Raji (cell line): Measurements from ENCODE around the gene IRAK3.
A peak's percentile ranks its signal among the peaks of the same experiment; 100 is the strongest.

Experiments
- POLR2A ChIP-seq: IDR thresholded peaks from 2 replicates; pipeline ENCODE4 v1.6.1; 2011; ENCODE audit warnings: low read depth, low read length, control low read depth; ENCODE audit not compliant: insufficient read depth

The IRAK3 gene

DNA sequence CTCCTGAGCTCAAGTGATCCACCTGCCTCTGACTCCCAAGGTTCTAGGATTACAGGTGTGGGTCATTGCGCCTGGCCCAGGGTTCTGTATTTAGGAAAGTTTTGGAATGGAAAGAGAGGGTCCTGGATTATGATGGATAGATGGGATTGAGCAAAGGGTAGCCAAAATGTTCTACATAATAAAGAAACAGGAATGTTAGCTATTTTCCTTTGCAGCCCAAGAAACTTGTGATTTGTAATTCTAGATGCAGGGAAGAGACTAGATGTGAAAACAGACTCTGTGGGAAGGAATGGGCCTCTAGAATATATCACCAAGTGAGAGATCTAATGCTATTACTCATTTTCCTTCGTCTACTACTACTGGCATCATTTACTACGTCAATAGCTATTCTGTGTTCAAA lies 83.6 kb downstream of the IRAK3 start:
- TF ChIP-seq POLR2A: no peak

- TF ChIP-seq POLR2A: no peak
These were observed 84.1 kb downstream of the IRAK3 start for GRCh38 chr12:66273147-66273546.

GRCh38 chr12:66275040-66275439 lies 86.0 kb downstream of the IRAK3 start:
- TF ChIP-seq POLR2A: no peak

- no peak for TF ChIP-seq POLR2A
These were observed 90.2 kb downstream of the IRAK3 start for GRCh38 chr12:66279123-66279712.

DNA sequence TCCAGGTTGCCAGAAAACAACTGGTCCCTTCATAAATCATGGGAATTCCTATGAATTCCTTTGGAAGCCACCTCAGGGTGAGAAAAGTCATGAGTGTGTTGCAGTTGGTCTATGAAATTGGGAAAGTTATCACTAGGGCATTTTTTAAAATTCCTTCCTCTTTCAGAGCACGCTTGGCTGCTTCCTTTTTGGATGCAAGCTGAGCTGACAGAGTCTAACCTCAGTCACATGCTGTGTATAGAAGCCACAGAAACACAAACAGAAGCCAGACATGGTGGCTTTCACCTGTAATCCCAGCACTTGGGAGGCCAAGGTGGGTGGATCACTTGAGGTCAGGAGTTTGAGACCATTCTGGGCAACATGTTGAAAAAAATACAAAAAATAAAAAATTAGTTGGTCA lies 91.5 kb downstream of the IRAK3 start:
- TF ChIP-seq POLR2A: no peak

DNA sequence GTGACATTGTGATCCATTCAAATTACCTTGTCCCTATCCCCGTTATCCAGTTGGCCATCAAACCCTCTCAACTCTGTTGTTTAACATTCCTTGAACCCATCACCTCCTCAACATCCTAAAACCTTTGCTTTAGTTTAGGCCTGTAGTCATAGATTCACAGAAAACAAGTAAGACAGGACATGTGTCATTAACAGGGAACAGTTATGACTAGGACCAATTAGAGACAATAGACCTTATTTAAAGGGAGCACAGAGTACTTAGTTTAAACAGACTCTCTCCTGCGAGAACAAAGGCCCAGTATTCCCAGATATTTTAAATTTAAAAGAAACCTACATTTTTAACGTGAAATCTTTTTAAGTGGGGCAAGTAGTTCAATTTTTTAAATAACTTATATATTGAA lies 93.2 kb downstream of the IRAK3 start:
- TF ChIP-seq POLR2A: no peak

- TF ChIP-seq POLR2A: no peak
These were observed 98.3 kb downstream of the IRAK3 start for GRCh38 chr12:66287275-66287674.

- TF ChIP-seq POLR2A: no peak
These were observed 99.1 kb downstream of the IRAK3 start for GRCh38 chr12:66288121-66288520.

DNA sequence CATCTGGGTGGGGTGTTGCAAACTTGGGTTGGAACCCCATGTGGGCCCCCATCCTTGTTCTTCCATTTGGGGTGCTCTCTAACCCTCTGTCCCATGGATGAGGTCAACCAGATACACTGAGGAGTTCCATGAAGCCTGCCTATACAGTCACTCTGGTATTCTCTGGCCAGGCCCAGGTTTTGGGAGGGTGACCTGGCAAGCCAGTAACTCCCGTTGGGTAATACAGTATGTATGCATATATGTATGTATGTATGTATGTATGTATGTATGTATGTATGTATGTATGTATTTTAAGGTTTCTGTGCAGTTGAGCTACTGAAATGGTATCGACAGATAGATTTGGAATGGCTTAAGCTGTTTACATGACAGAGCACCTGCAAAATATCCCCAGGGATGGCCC lies 100.5 kb downstream of the IRAK3 start:
- TF ChIP-seq POLR2A: no peak

- no peak for TF ChIP-seq POLR2A
These were observed 101.7 kb downstream of the IRAK3 start for GRCh38 chr12:66290716-66291200.

DNA sequence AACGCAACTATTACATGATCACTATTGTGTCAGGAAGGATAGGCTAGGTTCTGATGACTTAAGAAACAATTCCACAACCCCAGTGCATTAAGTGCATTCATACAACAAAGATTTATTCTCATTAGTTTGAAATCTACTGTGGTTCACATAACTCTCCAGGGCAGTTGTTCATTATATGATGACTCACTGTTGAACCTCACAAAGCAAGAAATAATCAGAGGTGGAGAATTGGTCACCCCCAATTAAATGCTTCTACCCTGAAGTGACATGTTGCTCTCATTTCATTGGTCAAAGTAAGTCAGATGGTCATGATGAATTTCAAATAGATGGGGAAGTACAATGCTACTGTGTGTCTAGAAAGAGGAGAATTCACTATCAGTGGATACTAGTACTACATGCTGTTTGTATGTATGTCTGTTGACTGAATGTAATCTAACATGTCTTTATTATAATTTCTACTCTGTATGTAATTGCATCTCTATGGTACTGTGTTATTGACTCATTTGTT lies 107.2 kb downstream of the IRAK3 start:
- TF ChIP-seq POLR2A: no peak

GRCh38 chr12:66297080-66297479 lies 108.1 kb downstream of the IRAK3 start:
- no peak for TF ChIP-seq POLR2A

- TF ChIP-seq POLR2A: no peak
These were observed 108.9 kb downstream of the IRAK3 start for GRCh38 chr12:66297923-66298322.

DNA sequence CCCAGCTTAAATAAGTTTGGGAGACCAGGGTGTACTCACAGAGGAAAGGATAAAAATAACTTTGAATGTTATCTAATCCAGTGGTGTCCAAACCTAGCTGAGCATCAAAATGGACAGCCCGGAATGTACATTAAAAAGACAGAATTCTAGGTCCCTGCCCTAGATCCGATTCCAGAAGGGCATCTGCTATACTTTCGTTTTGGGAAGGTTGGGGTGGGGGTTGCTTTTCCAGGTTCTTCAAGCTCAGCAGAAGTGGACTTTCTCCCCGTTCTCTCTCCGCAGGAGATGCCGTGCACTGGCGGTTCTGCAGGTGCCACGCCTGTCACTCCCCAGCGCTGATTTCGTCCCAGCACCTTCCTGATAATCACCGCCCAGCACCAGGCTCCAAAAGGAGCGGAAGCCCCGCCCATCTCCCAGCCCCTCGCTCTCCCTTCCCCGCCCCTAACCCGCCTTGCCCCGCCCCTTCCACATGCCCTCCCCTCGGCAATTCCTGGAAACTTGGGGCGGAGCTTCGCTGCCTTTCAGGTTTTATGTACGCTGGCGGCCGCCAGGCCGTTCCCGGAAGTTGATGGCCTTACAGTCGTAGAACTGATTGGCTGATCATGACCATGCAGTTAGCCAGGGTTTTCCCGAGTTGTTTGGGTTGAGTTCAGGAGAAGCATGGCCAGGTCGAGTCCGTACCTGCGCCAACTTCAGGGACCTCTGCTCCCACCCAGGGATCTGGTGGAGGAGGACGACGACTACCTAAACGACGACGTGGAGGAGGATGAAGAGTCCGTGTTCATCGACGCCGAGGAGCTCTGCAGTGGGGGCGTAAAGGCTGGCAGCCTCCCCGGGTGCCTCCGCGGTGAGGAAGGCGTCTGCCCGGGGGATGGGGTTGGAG lies 113.2 kb downstream of the IRAK3 start, which contains the start of gene HELB:
Gene HELB, plus strand, starts transcription at position 550 of the 883 bp plus-strand sequence. Its CDS starts 111 bp downstream, at position 661.
- TF ChIP-seq POLR2A: peak; percentile 47

GRCh38 chr12:66302827-66303169 lies 113.8 kb downstream of the IRAK3 start:
- no peak for TF ChIP-seq POLR2A
